Heart left ventricle (tissue), 16 donors: ENCODE measurements around the gene RPSA. TPM values are rescaled to one million over a fixed set of nuclear protein-coding genes. Genes with fewer than 3 reads are reported as not detected.
A peak's percentile ranks its signal among the peaks of the same experiment; 100 is the strongest.
"Not testable (repeated sequence)": the region's sequence is repeated elsewhere in the genome, so short reads cannot be mapped to it uniquely, and the experiment has no call there.

ENCODE experiments used
- ATAC-seq, 4 donors: fragments of 200-7000 bp; cut with Tn5 transposase; one replicate each; pipeline ENCODE4 v1.9.1; 2020 to 2022; ENCODE audit warnings: moderate library complexity in 4 of 4, mild to moderate bottlenecking in 3 of 4, moderate number of reproducible peaks in 1 of 4
- DNase-seq, 5 donors: peaks; one replicate each; pipeline ENCODE4 v3.0.0-alpha.2; 2020
- H3K27ac ChIP-seq, 12 donors: fragments of 200-600 bp; sonication (generic) in 4 of 12; one replicate each; pipeline versions ENCODE4 v1.5.0 to v1.8.0; 2016 to 2022; ENCODE audit warnings: mild to moderate bottlenecking in 2 of 12
- H3K27me3 ChIP-seq, 9 donors: fragments of 200-600 bp; sonication (generic) in 2 of 9; one replicate each; pipeline versions ENCODE4 v1.5.1 to v1.8.0; 2016 to 2022; ENCODE audit warnings: mild to moderate bottlenecking in 3 of 9
- H3K36me3 ChIP-seq, 9 donors: fragments of 200-600 bp; sonication (generic) in 2 of 9; one replicate each; pipeline versions ENCODE4 v1.5.0 to v1.8.0; 2018 to 2022; ENCODE audit warnings: mild to moderate bottlenecking in 2 of 9
- H3K4me1 ChIP-seq, 12 donors: fragments of 200-600 bp; sonication (generic) in 4 of 12; one replicate each; pipeline versions ENCODE4 v1.5.0 to v1.8.0; 2016 to 2022; ENCODE audit warnings: mild to moderate bottlenecking in 3 of 12
- H3K4me3 ChIP-seq, 12 donors: fragments of 200-600 bp; sonication (generic) in 4 of 12; one replicate each; pipeline versions ENCODE4 v1.5.0 to v1.8.0; 2017 to 2022; ENCODE audit warnings: mild to moderate bottlenecking in 9 of 12, moderate library complexity in 4 of 12
- H3K9me3 ChIP-seq, 12 donors: fragments of 200-600 bp; sonication (generic) in 4 of 12; one replicate each; pipeline versions ENCODE4 v1.5.0 to v1.8.0; 2016 to 2022; ENCODE audit warnings: mild to moderate bottlenecking in 1 of 12
- POLR2A ChIP-seq, 2 donors: fragments of 450-650 bp; IDR thresholded peaks; one replicate each; pipeline ENCODE4 v1.6.1; 2017; ENCODE audit warnings: antibody characterized with exemption in 2 of 2, mild to moderate bottlenecking in 2 of 2, moderate library complexity in 2 of 2
- WGBS, 4 donors: extraction: QIAGEN DNeasy Blood & Tissue Kit in 2 of 4; methylation state at CpG; one replicate each; pipeline versions ENCODE4 v1.1.5 to v1.1.7; 2013 to 2018; 5-methylcytosine and 5-hydroxymethylcytosine counted together
- intact Hi-C, 10 donors: fragments of 100-400 bp; cut with DNase I; formaldehyde crosslinking; loops; one replicate each; pipeline versions ENCODE4 v1.11.1 to v1.14.2; 2022
- polyA plus RNA-seq, 2 donors: library from polyadenylated mRNA; stranded (reverse); fragments of 200-250 nt; gene quantifications; one replicate each; pipeline ENCODE4 v1.2.3, GENCODE V29; 2013
- total RNA-seq, 9 donors: library from RNA; depleted of rRNA in 2 of 9; stranded (reverse); fragments of >200 nt in 2 of 9; fragmentation: NEBNext Ultra II Directional in 3 of 9; extraction: Animal tissue kit (Norgen Biotek cat#: 25700) in 3 of 9; gene quantifications; one replicate each; pipeline versions ENCODE4 v1.1.0 to v1.2.4, GENCODE V29; 2016 to 2023
- TF ChIP-seq, protein P1 (sequence below), 12 donors: fragments of 200-600 bp; sonication (generic) in 4 of 12; IDR thresholded peaks; one replicate each; pipeline versions ENCODE4 v1.5.0 to v1.8.0; 2018 to 2022; ENCODE audit warnings: antibody characterized with exemption in 12 of 12, mild to moderate bottlenecking in 5 of 12
- donor health status: ischemic (EF 13 %, LVEDD 7.1; RV severe dilation, severe dysfunction).
- donor health status: healthy with polysubstance abuse.
- donor health status: DM: no; HTN: yes; CAD: no.
- donor health status: DM: no; HTN: no; CAD: no.
- donor health status: ischemic (EF 25% LVEDD 6.9; RV normal size, moderate dysfunction).
- donor health status: ischemic (EF 25% LVEDD 5.7; RV mildly dilated, moderate dysfunction).
- donor health status: healthy.
- donor health status: DM: yes; HTN: yes; CAD: no.
- donor health status: ischemic (EF 35%, LVEDD 5.7; RV mildly dilated, moderate dysfunction).
- donor health status: nonischemic (EF 11% LVEDD 7.7; RV severe dilation, severe dysfunction).
- donor health status: DM: yes; HTN: yes; CAD: no.
- donor health status: PGD.
- donor health status: ischemic (EF 29% LVEDD 5.4; RV normal size, mild dysfunction).
- donor health status: nonischemic (EF 23%, LVEDD 6.1; RV moderate dilation, normal function).

The RPSA gene
- total and polyA plus RNA-seq, 11 donors, result 308 to 1,279 (median 428) TPM

DNA sequence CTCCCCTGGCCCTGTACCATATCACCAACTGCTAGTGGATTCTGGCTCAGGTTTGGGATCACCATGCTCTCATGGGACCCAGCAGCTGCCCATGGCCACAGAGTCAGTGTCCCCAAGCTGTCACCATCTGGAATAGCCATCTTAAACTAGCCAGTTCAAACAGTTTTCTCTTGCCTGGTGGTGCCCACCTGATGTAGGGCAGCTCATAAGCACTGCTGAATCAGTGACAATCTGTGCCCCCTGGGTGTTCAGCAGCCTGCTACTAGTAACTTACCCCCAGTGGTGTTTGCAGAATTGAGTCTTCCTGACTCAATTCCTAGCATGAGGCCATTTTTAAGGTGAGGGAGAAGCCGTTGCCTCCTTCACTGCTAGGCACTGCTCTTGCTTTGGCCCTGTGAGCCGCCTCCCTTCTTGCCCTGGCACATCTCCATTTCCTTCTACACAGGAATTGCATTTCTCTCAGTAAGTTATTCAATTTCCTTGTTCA lies 7.9 kb downstream of the RPSA start:
- peak; percentile 41 to 73 (median 66) for ATAC-seq
- TF ChIP-seq, protein P1, sequence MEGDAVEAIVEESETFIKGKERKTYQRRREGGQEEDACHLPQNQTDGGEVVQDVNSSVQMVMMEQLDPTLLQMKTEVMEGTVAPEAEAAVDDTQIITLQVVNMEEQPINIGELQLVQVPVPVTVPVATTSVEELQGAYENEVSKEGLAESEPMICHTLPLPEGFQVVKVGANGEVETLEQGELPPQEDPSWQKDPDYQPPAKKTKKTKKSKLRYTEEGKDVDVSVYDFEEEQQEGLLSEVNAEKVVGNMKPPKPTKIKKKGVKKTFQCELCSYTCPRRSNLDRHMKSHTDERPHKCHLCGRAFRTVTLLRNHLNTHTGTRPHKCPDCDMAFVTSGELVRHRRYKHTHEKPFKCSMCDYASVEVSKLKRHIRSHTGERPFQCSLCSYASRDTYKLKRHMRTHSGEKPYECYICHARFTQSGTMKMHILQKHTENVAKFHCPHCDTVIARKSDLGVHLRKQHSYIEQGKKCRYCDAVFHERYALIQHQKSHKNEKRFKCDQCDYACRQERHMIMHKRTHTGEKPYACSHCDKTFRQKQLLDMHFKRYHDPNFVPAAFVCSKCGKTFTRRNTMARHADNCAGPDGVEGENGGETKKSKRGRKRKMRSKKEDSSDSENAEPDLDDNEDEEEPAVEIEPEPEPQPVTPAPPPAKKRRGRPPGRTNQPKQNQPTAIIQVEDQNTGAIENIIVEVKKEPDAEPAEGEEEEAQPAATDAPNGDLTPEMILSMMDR (IDR thresholded peaks at IDR 0.05), result no peak
- TF ChIP-seq POLR2A (IDR thresholded peaks at IDR 0.05), result no peak
- Histone ChIP-seq H3K27ac (peak overlapping the region in 2 of 12 donors; percentile 17 to 47), H3K4me3 (no peak overlapping the region), H3K4me1 (peaks cover 0 to 33% (median 11%) of the 10 kb centered on the region in 12 donors), H3K9me3 (no peaks in the 10 kb centered on the region), H3K27me3 (no peaks in the 10 kb centered on the region), H3K36me3 (peaks cover 2 to 53% (median 45%) of the 10 kb centered on the region in 9 donors)
- intact Hi-C loops, result loop anchor here in 1 of 10 donors (10.0 kb wide), 1 partner anchor 900 kb away; no protein-coding TSS in a partner anchor
- no peak for DNase-seq
- 69 to 73% (median 72%) methylated on average over 2 of the region's 2 CpGs for WGBS, 4 donors

DNA sequence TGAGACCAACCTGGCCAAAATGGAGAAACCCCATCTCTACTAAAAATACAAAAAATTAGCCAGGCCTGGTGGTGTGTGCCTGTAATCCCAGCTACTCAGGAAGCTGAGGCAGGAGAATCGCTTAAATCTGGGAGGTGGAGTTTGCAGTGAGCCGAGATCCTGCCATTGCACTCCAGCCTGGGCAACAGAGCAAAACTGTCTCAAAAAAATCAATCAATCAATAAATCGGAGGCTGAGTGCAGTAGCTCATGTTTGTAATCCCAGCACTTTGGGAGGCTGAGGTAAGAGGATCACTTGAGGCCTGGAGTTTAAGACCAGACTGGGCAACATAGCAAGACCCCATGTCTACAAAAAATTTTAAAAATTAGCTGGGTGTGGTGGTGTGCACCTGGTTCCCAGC lies 8.8 kb downstream of the RPSA start:
- DNase-seq, ATAC-seq, H3K27me3 ChIP-seq, H3K9me3 ChIP-seq, H3K4me3 ChIP-seq, H3K27ac ChIP-seq: not testable (repeated sequence)
- H3K36me3 ChIP-seq, result peaks cover 2 to 45% (median 36%) of the 10 kb centered on the region in 9 donors
- intact Hi-C loops, result loop anchor here in 3 of 10 donors (5.0 to 10.0 kb wide), 2 partner anchors 82 to 899 kb away; no protein-coding TSS in a partner anchor
- H3K4me1 ChIP-seq, result peaks cover 0 to 26% (median 7%) of the 10 kb centered on the region in 12 donors
- WGBS, 4 donors, result 85 to 95% (median 94%) methylated on average over 3 of the region's 3 CpGs

DNA sequence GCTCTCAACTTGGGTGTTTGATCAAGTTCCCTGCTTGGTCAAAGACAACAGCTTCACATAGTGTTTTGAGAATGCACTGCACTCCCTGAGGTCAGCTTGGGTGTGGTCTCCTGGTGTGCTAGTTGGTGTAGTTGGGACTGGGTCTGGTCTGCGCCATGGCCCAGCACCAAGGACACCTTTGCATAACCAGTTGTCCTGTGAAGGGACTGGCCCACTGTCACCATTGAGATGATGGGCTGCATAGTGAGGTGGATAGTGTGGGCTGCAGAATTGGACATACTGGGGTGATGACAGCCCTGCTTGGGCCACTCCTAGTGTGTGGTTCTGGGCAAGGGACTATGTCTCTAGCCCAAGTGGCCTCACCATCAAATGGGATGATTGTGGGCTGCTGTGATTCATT lies 9.5 kb downstream of the RPSA start:
- 91 to 100% (median 97%) methylated on average over 1 of the region's 1 CpG for WGBS, 4 donors
- intact Hi-C loops, result loop anchor here in 6 of 10 donors (2.0 to 10.0 kb wide), 3 partner anchors 81 to 899 kb away; no protein-coding TSS in a partner anchor
- Histone ChIP-seq H3K4me1 (peaks cover 0 to 20% (median 6%) of the 10 kb centered on the region in 12 donors), H3K36me3 (peaks cover 2 to 38% (median 31%) of the 10 kb centered on the region in 9 donors), H3K9me3 (no peaks in the 10 kb centered on the region), H3K27me3 (no peaks in the 10 kb centered on the region), H3K4me3 (no peak overlapping the region), H3K27ac (no peak overlapping the region)
- ATAC-seq (peak in 1 of 4 donors; percentile 24), DNase-seq (no peak)
- no peak for TF ChIP-seq POLR2A (IDR thresholded peaks at IDR 0.05)
- TF ChIP-seq, protein P1 (IDR thresholded peaks at IDR 0.05), result no peak

DNA sequence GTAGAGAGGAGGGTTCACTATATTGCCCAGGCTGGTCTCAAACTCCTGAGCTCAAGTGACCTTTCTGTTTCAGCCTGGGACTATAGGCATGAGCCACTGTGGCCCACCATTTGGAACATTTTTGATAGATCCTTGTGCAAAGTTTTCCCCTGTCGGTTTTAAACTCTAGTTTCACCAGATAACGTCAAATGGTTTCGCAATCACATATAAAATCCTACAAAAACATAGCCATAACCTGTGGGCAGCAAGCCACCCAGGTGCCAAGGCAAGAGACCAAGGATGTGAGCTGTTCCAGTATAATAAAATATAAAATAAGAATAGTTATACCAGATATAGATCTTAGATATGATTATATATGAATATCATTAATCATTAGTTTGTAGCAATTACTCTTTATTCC lies 10.5 kb downstream of the RPSA start:
- H3K27me3 ChIP-seq, DNase-seq, H3K9me3 ChIP-seq, H3K4me3 ChIP-seq, ATAC-seq, H3K27ac ChIP-seq: not testable (repeated sequence)
- intact Hi-C loops, result loop anchor here in 6 of 10 donors (1.0 to 10.0 kb wide), 4 partner anchors 80 to 898 kb away; no protein-coding TSS in a partner anchor
- H3K4me1 ChIP-seq, result peaks cover 0 to 16% (median 6%) of the 10 kb centered on the region in 12 donors
- WGBS, 4 donors, result 55 to 81% (median 71%) methylated on average over 3 of the region's 3 CpGs
- peaks cover 2 to 28% (median 21%) of the 10 kb centered on the region in 9 donors for H3K36me3 ChIP-seq

DNA sequence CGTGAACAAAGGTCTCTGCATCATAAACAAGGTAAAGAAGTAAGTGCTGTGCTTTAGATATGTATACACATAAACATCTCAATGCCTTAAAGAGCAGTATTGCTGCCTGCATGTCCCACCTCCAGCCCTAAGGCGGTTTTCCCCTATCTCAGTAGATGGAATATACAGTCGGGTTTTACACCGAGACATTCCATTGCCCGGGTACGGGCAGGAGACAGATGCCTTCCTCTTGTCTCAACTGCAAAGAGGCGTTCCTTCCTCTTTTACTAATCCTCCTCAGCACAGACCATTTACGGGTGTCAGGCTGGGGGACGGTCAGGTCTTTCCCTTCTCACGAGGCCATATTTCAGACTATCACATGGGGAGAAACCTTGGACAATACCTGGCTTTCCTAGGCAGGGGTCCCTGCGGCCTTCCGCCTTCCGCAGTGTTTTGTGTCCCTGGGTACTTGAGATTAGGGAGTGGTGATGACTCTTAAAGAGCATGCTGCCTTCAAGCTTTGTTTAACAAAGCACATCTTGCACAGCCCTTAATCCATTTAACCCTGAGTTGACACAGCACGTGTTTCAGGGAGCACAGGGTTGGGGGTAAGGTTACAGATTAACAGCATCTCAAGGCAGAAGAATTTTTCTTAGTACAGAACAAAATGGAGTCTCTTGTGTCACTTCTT lies 12.2 kb downstream of the RPSA start:
- not testable (repeated sequence) for H3K27ac ChIP-seq, H3K4me3 ChIP-seq, H3K9me3 ChIP-seq, DNase-seq, H3K27me3 ChIP-seq, ATAC-seq
- intact Hi-C loops, result loop anchor here in 3 of 10 donors (5.0 to 10.0 kb wide), 2 partner anchors 79 to 896 kb away; no protein-coding TSS in a partner anchor
- peaks cover 0 to 16% (median 6%) of the 10 kb centered on the region in 12 donors for H3K4me1 ChIP-seq
- 59 to 70% (median 65%) methylated on average over 12 to 14 of the region's 14 CpGs for WGBS, 4 donors
- peaks cover 0 to 11% (median 4%) of the 10 kb centered on the region in 9 donors for H3K36me3 ChIP-seq
